HL-60 (cell line): Measurements from ENCODE around the gene OR4N2.

Experiments
- CTCF ChIP-seq: IDR thresholded peaks from one replicate; pipeline ENCODE4 v1.5.1; 2011; ENCODE audit warnings: low read length, control low read depth, inconsistent platforms; ENCODE audit not compliant: insufficient read depth
- POLR2AphosphoS5 ChIP-seq: IDR thresholded peaks from 2 replicates; pipeline ENCODE4 v1.6.1; 2012; ENCODE audit warnings: low read depth
- REST ChIP-seq: IDR thresholded peaks from 2 replicates; pipeline ENCODE4 v1.6.1; 2012; ENCODE audit warnings: low read depth; ENCODE audit not compliant: insufficient replicate concordance

- TF ChIP-seq CTCF: peak; percentile 71
- TF ChIP-seq POLR2AphosphoS5: no peak
- no peak for TF ChIP-seq REST
Measured at GRCh38 chr14:19878029-19878642, 74.6 kb downstream of the OR4N2 start.
